GM12878 (cell line): ENCODE data around the gene ZNF212. TPM values are rescaled to one million over a fixed set of nuclear protein-coding genes. Genes with fewer than 3 reads are reported as not detected.

ENCODE experiments used
- ATAC-seq: fragments of 200-7000 bp; cut with Tn5 transposase; 3 replicates; pipeline ENCODE4 v1.9.1; 2020; ENCODE audit warnings: mild to moderate bottlenecking, moderate library complexity
- BruUV-seq: library from RNA; stranded (reverse); fragments of 400-500 nt; replicated peaks from 2 replicates; lab custom pipeline; 2021; lab: Mats Ljungman, UMichigan
- CTCF ChIA-PET: fragments of 300-600 bp; sonication (Branson Sonifier 250); formaldehyde crosslinking; extraction: SDS; loops from one replicate; lab custom pipeline; 2021; ENCODE audit warnings: inconsistent platforms; lab: Yijun Ruan, JAX
- POLR2A ChIA-PET: fragments of 350-600 bp; formaldehyde crosslinking; extraction: SDS; loops from one replicate; lab custom pipeline; 2021; ENCODE audit warnings: inconsistent platforms; lab: Charles Lee
- RAD21 ChIA-PET: fragments of 300-600 bp; sonication (Branson Sonifier 250); formaldehyde crosslinking; loops from one replicate; lab custom pipeline; 2023; ENCODE audit warnings: antibody characterized with exemption; ENCODE audit not compliant: unreplicated experiment; lab: Charles Lee
- SMC1A ChIA-PET: fragments of 300-600 bp; sonication (Branson Sonifier 250); formaldehyde crosslinking; loops from one replicate; lab custom pipeline; 2023; ENCODE audit not compliant: unreplicated experiment, uncharacterized antibody; lab: Charles Lee
- DNase-seq: peaks from one replicate; pipeline ENCODE4 v3.0.0-alpha.2; 2011; ENCODE audit warnings: low read depth, low spot score
- FAIRE-seq: peaks from 3 replicates; lab custom pipeline; 2011; peaks lifted over from hg19 to GRCh38; lab: Jason Lieb, UNC
- H2AFZ ChIP-seq: 2 replicates; pipeline ENCODE4 v1.6.0; 2011; ENCODE audit warnings: low read depth, low read length, control low read depth; ENCODE audit not compliant: control insufficient read depth
- H3K27ac ChIP-seq: 2 replicates; pipeline ENCODE4 v1.5.1; 2011; ENCODE audit warnings: control low read depth; ENCODE audit not compliant: control insufficient read depth, insufficient read depth
- H3K27me3 ChIP-seq, 2 experiments: replicated peaks in 1 of 2; 2 replicates each; pipeline versions ENCODE4 v1.6.0 to v1.6.1; 2011; ENCODE audit warnings: low read length in 1 of 2; ENCODE audit not compliant: control insufficient read depth in 2 of 2, insufficient read depth in 2 of 2
- H3K36me3 ChIP-seq, 2 experiments: 2 replicates each; pipeline ENCODE4 v1.5.1; 2011; ENCODE audit warnings: low read length in 1 of 2; ENCODE audit not compliant: control insufficient read depth in 2 of 2, insufficient read depth in 2 of 2
- H3K4me1 ChIP-seq: 2 replicates; pipeline ENCODE4 v1.6.1; 2011; ENCODE audit warnings: mild to moderate bottlenecking, low read length, moderate library complexity, mixed read lengths; ENCODE audit not compliant: control insufficient read depth, insufficient read depth
- H3K4me2 ChIP-seq: 2 replicates; pipeline ENCODE4 v1.6.0; 2011; ENCODE audit warnings: control low read depth; ENCODE audit not compliant: control insufficient read depth, insufficient read depth
- H3K4me3 ChIP-seq: fragments of 200-600 bp; sonication (generic); 2 replicates; pipeline ENCODE4 v1.5.1; 2016
- H3K79me2 ChIP-seq: 2 replicates; pipeline ENCODE4 v1.6.0; 2011; ENCODE audit warnings: low read length; ENCODE audit not compliant: control insufficient read depth, insufficient read depth
- H3K9ac ChIP-seq: 2 replicates; pipeline ENCODE4 v1.8.0; 2011; ENCODE audit warnings: low read length, control low read depth, mixed read lengths; ENCODE audit not compliant: control insufficient read depth, insufficient read depth
- H3K9me3 ChIP-seq: replicated peaks from 3 replicates; pipeline ENCODE4 v1.5.1; 2011; ENCODE audit warnings: mild to moderate bottlenecking, low read length; ENCODE audit not compliant: control insufficient read depth, insufficient read depth
- H4K20me1 ChIP-seq: 2 replicates; pipeline ENCODE4 v1.6.0; 2011; ENCODE audit not compliant: control insufficient read depth, insufficient read depth
- BCL11A ChIP-seq: IDR thresholded peaks from 2 replicates; pipeline ENCODE4 v1.6.1; 2011; ENCODE audit warnings: low read depth, low read length
- CBX3 ChIP-seq: fragments of 200-600 bp; sonication (generic); IDR thresholded peaks from 2 replicates; pipeline ENCODE4 v1.6.1; 2016; ENCODE audit warnings: low read depth, borderline replicate concordance
- CBX5 ChIP-seq: sonication (generic); IDR thresholded peaks from 2 replicates; pipeline ENCODE4 v1.6.1; 2016; ENCODE audit warnings: low read depth, moderate library complexity, mild to moderate bottlenecking, inconsistent platforms
- CEBPB ChIP-seq, 2 experiments: fragments of 150-350 bp in 1 of 2; IDR thresholded peaks; 2 replicates each; pipeline ENCODE4 v1.6.1; 2012 to 2014; ENCODE audit warnings: low read depth in 2 of 2, low read length in 2 of 2, borderline replicate concordance in 1 of 2, inconsistent platforms in 1 of 2
- HCFC1 ChIP-seq: fragments of 150-350 bp; IDR thresholded peaks from 2 replicates; pipeline ENCODE4 v1.6.1; 2014; ENCODE audit warnings: low read length
- KLF5 ChIP-seq: fragments of 450-650 bp; IDR thresholded peaks from 2 replicates; pipeline ENCODE4 v1.6.1; 2014; ENCODE audit warnings: mild to moderate bottlenecking; ENCODE audit not compliant: partially characterized antibody
- MYB ChIP-seq: fragments of 150-350 bp; IDR thresholded peaks from 2 replicates; pipeline ENCODE4 v1.6.1; 2014; ENCODE audit warnings: mild to moderate bottlenecking, low read depth, low read length, borderline replicate concordance
- NR2C2 ChIP-seq: IDR thresholded peaks from 2 replicates; pipeline ENCODE4 v1.6.1; 2011; ENCODE audit warnings: borderline replicate concordance, low read depth; ENCODE audit not compliant: control insufficient read depth, insufficient read length
- PAX8 ChIP-seq: fragments of 450-650 bp; IDR thresholded peaks from 2 replicates; pipeline ENCODE4 v1.6.1; 2017; ENCODE audit warnings: mild to moderate bottlenecking, moderate library complexity
- SRF ChIP-seq, 2 experiments: IDR thresholded peaks; 2 replicates each; pipeline ENCODE4 v1.6.1; 2011; ENCODE audit warnings: low read depth in 2 of 2, low read length in 2 of 2, mild to moderate bottlenecking in 1 of 2, moderate library complexity in 1 of 2
- TCF12 ChIP-seq: IDR thresholded peaks from 2 replicates; pipeline ENCODE4 v1.6.1; 2011; ENCODE audit warnings: low read depth, mild to moderate bottlenecking, low read length
- YBX1 ChIP-seq: fragments of 450-650 bp; IDR thresholded peaks from 2 replicates; pipeline ENCODE4 v1.6.1; 2016; ENCODE audit warnings: antibody characterized with exemption
- WGBS: methylation state at CpG from one replicate; pipeline ENCODE4 v1.1.6; 2016; ENCODE audit warnings: low lambda C conversion rate; ENCODE audit not compliant: insufficient replicate concordance, insufficient coverage; ENCODE audit errors: missing lambda C conversion rate; 5-methylcytosine and 5-hydroxymethylcytosine counted together
- in situ Hi-C: fragments of 300-500 bp; cut with MboI; formaldehyde crosslinking; loops from 9 replicates; pipeline ENCODE4 v1.14.3; 2018; ENCODE audit warnings: mixed read lengths
- intact Hi-C: fragments of 100-400 bp; cut with micrococcal nuclease; formaldehyde crosslinking; loops from one replicate; pipeline ENCODE4 v1.14.2; 2022; ENCODE audit not compliant: unreplicated experiment
- polyA plus RNA-seq, 11 experiments: library from polyadenylated mRNA; depleted of rRNA in 4 of 11; unstranded in 6 of 11; stranded (reverse) in 5 of 11; fragments of >200 nt; fragmentation: Nextera tagmentation in 4 of 11; fragmentation: Illumina TruSeq in 1 of 11; extraction: Ambion mirVana in 4 of 11; extraction: Trizol in 1 of 11; gene quantifications; 1 replicate in 1 of 11; 2 replicates in 10 of 11; pipeline versions ENCODE4 v1.2.1 to v1.2.3, GENCODE V29; 2011 to 2016; ENCODE audit warnings: inconsistent platforms in 2 of 11, missing spikeins in 2 of 11, low read depth in 1 of 11
- total RNA-seq, 4 experiments: library from RNA; depleted of rRNA in 3 of 4; stranded (reverse); fragments of >200 nt in 3 of 4; fragmentation: Illumina TruSeq in 1 of 4; extraction: Trizol in 1 of 4; gene quantifications; 2 replicates each; pipeline versions ENCODE4 v1.2.1 to v1.2.3, GENCODE V29; 2013 to 2021
- TF ChIP-seq, protein P1 (sequence below): IDR thresholded peaks from 2 replicates; pipeline ENCODE4 v1.6.1; 2012; ENCODE audit warnings: low read length, inconsistent platforms

Gene ZNF212
- total and polyA plus RNA-seq, 10 of the 15 experiments (the other 5 are each of a cell fraction or from before 2014, with no cell fraction given) = 1.2 to 11.6 (median 5.4) TPM

DNA sequence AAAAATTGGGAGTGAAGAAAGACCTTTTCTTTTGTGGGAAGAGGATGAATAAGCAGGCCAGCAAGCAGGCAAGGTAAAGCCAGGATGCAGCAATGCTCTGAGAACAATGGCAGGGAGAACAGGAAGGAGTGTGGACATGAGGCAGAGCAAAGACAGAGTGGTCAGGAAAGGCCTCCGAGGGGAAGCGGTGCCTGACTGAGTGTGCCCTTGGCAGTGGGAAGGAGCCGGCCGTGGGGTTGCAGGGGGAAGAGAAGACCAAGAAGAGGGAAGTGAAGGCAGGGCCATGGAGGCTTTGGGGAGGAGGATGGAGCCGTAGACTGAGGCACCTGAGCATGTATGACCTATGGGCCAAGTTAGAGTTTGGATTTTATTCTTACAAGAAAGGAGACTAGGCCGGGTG is 21.9 kb upstream of the ZNF212 start (continued):
- TF ChIP-seq YBX1 = no peak
- TF ChIP-seq NR2C2 = no peak
- no peak for TF ChIP-seq KLF5
- no peak for TF ChIP-seq CBX5

DNA sequence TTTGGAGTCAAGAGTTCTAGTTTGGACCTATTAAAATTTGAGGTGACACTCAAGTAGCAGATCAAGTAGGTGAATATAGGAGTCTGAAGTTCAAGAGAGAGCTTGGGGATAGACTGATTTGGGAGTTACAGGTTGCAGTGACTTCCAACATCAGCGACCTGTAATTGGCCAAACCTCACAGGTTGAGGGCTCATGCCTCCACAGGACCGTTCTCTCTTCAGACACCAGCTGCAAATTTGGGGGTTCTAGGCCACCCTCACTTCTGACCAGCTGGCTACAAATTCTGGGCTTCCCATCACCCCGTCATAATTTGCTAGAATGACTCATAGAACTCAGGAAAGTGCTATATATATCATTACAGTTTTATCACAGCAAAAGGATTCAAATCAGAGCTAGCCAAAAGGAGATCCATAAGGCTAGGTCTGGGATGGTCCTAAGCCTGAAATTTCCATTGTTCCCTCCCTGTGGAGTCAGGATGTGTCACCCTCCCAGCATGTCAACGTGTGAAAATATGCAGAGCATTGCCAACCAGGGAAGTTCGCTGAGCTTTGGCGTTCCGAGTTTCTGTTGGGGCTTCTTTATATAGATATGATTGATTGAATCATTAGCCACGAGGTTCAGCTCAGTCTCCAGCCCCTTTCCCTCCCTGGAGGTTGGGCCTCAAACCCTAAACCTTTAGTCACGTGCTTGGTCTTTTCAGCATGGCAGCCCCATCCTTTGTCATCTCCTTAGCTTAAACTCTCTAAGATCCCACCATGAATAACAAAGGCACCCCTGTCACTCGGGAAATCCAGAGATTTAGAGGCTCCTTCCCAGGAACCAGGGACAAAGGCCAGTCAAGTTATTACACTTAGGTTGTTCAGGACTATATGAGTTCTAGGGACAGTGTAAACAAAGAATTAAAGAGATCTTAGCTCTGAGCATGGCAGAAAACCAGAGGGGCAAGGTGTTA is 20.7 kb upstream of the ZNF212 start:
- Histone ChIP-seq H3K79me2 (no peaks in the 10 kb centered on the region), H3K4me3 (no peak overlapping the region), H3K36me3 (peaks cover 12 to 18% of the 10 kb centered on the region in 2 experiments; a peak in 3 of 4 replicates), H3K4me2 (no peak overlapping the region), H3K4me1 (no peaks in the 10 kb centered on the region), H4K20me1 (no peaks in the 10 kb centered on the region), H3K27ac (no peak overlapping the region), H2AFZ (no peak overlapping the region), H3K27me3 (no peaks in the 10 kb centered on the region), H3K9me3 (no peaks in the 10 kb centered on the region), H3K9ac (no peak overlapping the region)
- WGBS = 84% methylated on average over 10 of the region's 10 CpGs
- in situ Hi-C loops (no loop called here), intact Hi-C loops (no loop called here)
- ChIA-PET CTCF (no interaction called here), SMC1A (interaction anchor here (1.3 kb wide), 1 partner anchor 22 kb away, joined by 3 read pairs; no protein-coding TSS in a partner anchor), POLR2A (interaction anchor here (0.6 kb wide), 1 partner anchor 30 kb away, joined by 7 read pairs; no protein-coding TSS in a partner anchor), RAD21 (no interaction called here)
- FAIRE-seq (no peak), ATAC-seq (no peak), DNase-seq (no peak)
- no peak for TF ChIP-seq BCL11A
- TF ChIP-seq, protein P1, sequence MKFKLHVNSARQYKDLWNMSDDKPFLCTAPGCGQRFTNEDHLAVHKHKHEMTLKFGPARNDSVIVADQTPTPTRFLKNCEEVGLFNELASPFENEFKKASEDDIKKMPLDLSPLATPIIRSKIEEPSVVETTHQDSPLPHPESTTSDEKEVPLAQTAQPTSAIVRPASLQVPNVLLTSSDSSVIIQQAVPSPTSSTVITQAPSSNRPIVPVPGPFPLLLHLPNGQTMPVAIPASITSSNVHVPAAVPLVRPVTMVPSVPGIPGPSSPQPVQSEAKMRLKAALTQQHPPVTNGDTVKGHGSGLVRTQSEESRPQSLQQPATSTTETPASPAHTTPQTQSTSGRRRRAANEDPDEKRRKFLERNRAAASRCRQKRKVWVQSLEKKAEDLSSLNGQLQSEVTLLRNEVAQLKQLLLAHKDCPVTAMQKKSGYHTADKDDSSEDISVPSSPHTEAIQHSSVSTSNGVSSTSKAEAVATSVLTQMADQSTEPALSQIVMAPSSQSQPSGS = no peak
- TF ChIP-seq CEBPB (IDR thresholded peaks at IDR 0.05; ENCODE audit: borderline replicate concordance in 1 of 2, low read depth in 2 of 2, low read length in 2 of 2) = no peak
- no peak for TF ChIP-seq HCFC1
- TF ChIP-seq CBX3 = no peak
- TF ChIP-seq KLF5 = no peak
- no peak for TF ChIP-seq TCF12
- TF ChIP-seq MYB = no peak
- no peak for TF ChIP-seq PAX8
- no peak for TF ChIP-seq SRF (IDR thresholded peaks at IDR 0.05; ENCODE audit: low read depth in 2 of 2, low read length in 2 of 2)
- no TSS peak for BruUV-seq
